Activated T-cell treated with anti-CD3 and anti-CD28 coated beads, Interleukin-2, amount 50 U/mL, for 24 hours (primary cell): ENCODE measurements around the gene LACTBL1.
A peak's percentile ranks its signal among the peaks of the same experiment; 100 is the strongest.
"Not testable (repeated sequence)": the region's sequence is repeated elsewhere in the genome, so short reads cannot be mapped to it uniquely, and the experiment has no call there.

ENCODE experiments used
- DNase-seq: peaks from one replicate; pipeline ENCODE4 v3.0.0-alpha.2; 2020
- H3K27ac Mint-ChIP-seq: 2 replicates; pipeline ENCODE4 v1.8.0; 2020; ENCODE audit warnings: mild to moderate bottlenecking, mixed read lengths
- H3K27me3 Mint-ChIP-seq: 2 replicates; pipeline ENCODE4 v1.8.0; 2020; ENCODE audit warnings: mixed read lengths
- H3K36me3 Mint-ChIP-seq: 2 replicates; pipeline ENCODE4 v1.8.0; 2020; ENCODE audit warnings: low read depth, mixed read lengths
- H3K4me1 Mint-ChIP-seq: 2 replicates; pipeline ENCODE4 v1.8.0; 2020; ENCODE audit warnings: low read depth, mixed read lengths
- H3K4me3 Mint-ChIP-seq: 2 replicates; pipeline ENCODE4 v1.8.0; 2020; ENCODE audit warnings: mild to moderate bottlenecking, moderate library complexity, mixed read lengths
- H3K9me3 Mint-ChIP-seq: 2 replicates; pipeline ENCODE4 v1.8.0; 2020; ENCODE audit warnings: mixed read lengths

LACTBL1 gene, protein sequence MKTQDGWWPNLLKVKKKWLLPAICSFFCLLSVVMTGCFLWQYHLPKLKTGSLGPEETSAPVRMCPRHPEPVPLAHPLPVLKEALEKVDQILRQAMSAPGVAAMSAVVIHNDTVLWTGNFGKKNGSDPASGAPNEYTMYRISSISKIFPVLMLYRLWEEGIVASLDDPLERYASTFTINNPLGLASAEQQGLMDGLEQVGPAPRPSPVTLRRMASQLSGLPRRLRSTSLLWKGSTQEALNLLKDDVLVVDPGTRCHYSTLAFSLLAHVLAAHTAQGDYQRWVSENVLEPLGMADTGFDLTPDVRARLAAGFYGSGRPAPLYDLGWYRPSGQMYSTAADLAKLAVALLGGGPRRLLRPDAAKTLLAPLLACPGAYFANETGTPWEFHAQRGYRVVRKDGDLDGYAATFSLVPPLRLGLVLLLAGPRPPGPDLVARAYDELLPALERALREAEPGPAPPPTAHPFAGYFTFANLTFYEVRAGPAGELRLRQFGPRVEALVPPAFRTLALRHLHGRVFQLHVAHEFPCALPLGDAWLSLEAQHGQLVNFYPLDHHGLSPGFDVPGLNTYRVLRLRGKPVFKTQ

GRCh38 chr1:22972760-22973159 lies at the start of gene LACTBL1:
TSS of gene LACTBL1 (minus strand) at chr1:22972866. CDS start at chr1:22972316, 550 bp downstream.
- DNase-seq, result no peak
- Mint-ChIP-seq H3K36me3 (no peaks in the 10 kb centered on the region), H3K4me1 (no peaks in the 10 kb centered on the region), H3K9me3 (no peaks in the 10 kb centered on the region), H3K27me3 (peaks cover 76% of the 10 kb centered on the region), H3K27ac (no peak within 1 kb of the TSS), H3K4me3 (no peak within 1 kb of the TSS)

GRCh38 chr1:23021834-23022233 lies 49.2 kb upstream of the LACTBL1 start:
- H3K9me3 Mint-ChIP-seq, result peaks cover 6% of the 10 kb centered on the region
- peaks cover 63% of the 10 kb centered on the region for H3K4me1 Mint-ChIP-seq
- peak overlapping the region; percentile 91 for H3K4me3 Mint-ChIP-seq
- no peak overlapping the region for H3K27ac Mint-ChIP-seq
- no peaks in the 10 kb centered on the region for H3K27me3 Mint-ChIP-seq
- H3K36me3 Mint-ChIP-seq, result peaks cover 34% of the 10 kb centered on the region
- no peak for DNase-seq

- H3K4me1 Mint-ChIP-seq, result peaks cover 54% of the 10 kb centered on the region
- no peaks in the 10 kb centered on the region for H3K27me3 Mint-ChIP-seq
- peak overlapping the region; percentile 71 for H3K27ac Mint-ChIP-seq
- H3K36me3 Mint-ChIP-seq, result peaks cover 34% of the 10 kb centered on the region
- H3K4me3 Mint-ChIP-seq, result peak overlapping the region; percentile 91
- peaks cover 6% of the 10 kb centered on the region for H3K9me3 Mint-ChIP-seq
- no peak for DNase-seq
Observed at GRCh38 chr1:23020706-23021405, 48.2 kb upstream of the LACTBL1 start.

DNA sequence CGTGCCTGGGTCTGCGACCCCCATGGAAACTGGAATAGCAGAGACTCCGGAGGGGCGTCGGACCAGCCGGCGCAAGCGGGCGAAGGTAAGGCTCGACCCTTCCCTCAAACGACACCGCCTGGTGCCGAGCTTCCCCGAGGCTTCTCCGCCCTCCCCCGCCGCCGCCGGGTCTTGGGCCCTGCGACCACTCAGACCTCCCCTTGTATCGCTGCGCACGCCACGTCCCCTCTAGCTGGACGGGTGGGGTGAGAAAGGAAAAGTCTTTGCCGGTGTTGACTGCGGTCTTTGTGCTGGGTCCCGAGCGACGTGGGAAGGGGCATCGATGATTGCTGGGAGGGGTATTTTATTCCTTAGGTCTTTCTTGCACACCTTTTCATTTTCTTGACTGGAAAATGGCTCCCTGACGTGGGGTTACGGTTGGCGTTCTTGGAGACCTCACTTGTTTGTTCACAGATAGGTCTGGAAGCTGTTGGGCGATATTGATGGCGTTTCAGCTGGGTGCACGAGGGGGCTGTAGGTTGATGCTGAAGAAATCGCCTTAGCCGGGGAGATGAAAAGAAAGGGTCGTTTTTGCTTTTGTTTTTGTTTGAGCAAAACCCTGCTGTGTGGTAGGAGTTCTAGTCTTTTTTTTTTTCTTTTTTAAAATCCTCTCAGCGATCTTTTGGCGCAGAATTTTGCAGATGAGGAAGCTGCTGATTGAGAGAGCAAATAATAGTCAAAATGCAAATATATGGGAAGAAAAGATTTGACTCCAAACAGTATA lies 47.4 kb upstream of the LACTBL1 start:
- Mint-ChIP-seq H3K36me3 (peaks cover 34% of the 10 kb centered on the region), H3K27me3 (no peaks in the 10 kb centered on the region), H3K4me3 (peak overlapping the region; percentile 91), H3K9me3 (peaks cover 6% of the 10 kb centered on the region), H3K4me1 (peaks cover 51% of the 10 kb centered on the region), H3K27ac (peak overlapping the region; percentile 71)
- no peak for DNase-seq

DNA sequence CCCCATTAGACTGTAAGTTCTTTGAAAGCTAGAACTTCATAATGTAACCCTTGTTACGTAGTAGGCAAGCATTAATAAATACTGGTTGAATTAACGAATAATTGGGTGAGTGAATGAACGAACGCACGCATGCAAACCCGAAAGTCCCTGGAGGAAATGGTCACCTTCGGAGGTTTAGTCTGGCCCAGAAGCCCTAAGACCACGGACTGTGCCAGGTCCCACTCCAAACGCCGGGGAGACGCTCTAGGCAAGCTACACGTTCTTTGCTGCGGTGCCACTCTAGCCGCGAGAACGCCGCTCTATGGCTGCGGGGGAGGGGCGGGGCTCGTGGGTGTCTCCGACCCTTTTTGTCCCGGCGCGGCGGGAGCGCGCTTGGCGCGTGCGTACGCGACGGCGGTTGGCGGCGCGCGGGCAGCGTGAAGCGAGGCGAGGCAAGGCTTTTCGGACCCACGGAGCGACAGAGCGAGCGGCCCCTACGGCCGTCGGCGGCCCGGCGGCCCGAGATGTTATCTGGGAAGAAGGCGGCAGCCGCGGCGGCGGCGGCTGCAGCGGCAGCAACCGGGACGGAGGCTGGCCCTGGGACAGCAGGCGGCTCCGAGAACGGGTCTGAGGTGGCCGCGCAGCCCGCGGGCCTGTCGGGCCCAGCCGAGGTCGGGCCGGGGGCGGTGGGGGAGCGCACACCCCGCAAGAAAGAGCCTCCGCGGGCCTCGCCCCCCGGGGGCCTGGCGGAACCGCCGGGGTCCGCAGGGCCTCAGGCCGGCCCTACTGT lies 46.6 kb upstream of the LACTBL1 start, which contains the start of gene KDM1A:
TSS of gene KDM1A (plus strand) at position 375 of the 769 bp plus-strand sequence. CDS start at position 504, 129 bp downstream.
- H3K9me3 Mint-ChIP-seq, result peaks cover 6% of the 10 kb centered on the region
- H3K4me1 Mint-ChIP-seq, result peaks cover 45% of the 10 kb centered on the region
- H3K4me3 Mint-ChIP-seq, result peak within 1 kb of the TSS; percentile 94
- H3K27ac Mint-ChIP-seq, result peak within 1 kb of the TSS; percentile 90
- no peaks in the 10 kb centered on the region for H3K27me3 Mint-ChIP-seq
- DNase-seq, result peak; percentile 96
- H3K36me3 Mint-ChIP-seq, result peaks cover 34% of the 10 kb centered on the region

DNA sequence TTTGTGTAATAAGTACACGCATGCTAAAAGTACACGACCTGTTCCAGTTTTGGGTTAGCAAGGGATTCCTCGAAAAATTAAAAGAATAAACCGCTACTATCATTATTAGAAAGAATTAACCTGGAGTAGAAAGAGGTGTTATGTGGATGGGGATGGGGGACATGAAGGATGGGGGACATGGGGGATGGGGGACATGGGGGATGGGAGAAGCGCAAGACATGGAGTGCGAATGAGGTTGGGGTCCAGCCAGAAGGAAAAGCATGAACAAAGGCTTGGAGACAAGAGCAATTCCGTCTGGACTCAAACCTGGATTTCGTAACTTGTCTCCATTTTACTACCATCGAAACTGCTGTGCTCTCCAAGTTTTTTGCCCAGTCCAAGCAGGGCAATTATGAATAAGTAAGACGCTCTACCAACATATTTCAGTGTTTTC lies 46.0 kb upstream of the LACTBL1 start:
- peak overlapping the region; percentile 90 for H3K27ac Mint-ChIP-seq
- no peak for DNase-seq
- peaks cover 6% of the 10 kb centered on the region for H3K9me3 Mint-ChIP-seq
- H3K27me3 Mint-ChIP-seq, result no peaks in the 10 kb centered on the region
- H3K36me3 Mint-ChIP-seq, result peaks cover 32% of the 10 kb centered on the region
- H3K4me1 Mint-ChIP-seq, result peaks cover 41% of the 10 kb centered on the region
- H3K4me3 Mint-ChIP-seq, result peak overlapping the region; percentile 94

GRCh38 chr1:23013657-23014056 lies 41.0 kb upstream of the LACTBL1 start:
- peaks cover 6% of the 10 kb centered on the region for H3K4me1 Mint-ChIP-seq
- DNase-seq, result no peak
- H3K27ac Mint-ChIP-seq, result no peak overlapping the region
- no peaks in the 10 kb centered on the region for H3K9me3 Mint-ChIP-seq
- no peak overlapping the region for H3K4me3 Mint-ChIP-seq
- H3K27me3 Mint-ChIP-seq, result no peaks in the 10 kb centered on the region
- no peaks in the 10 kb centered on the region for H3K36me3 Mint-ChIP-seq

GRCh38 chr1:23010025-23010424 lies 37.4 kb upstream of the LACTBL1 start:
- not testable (repeated sequence) for H3K9me3 Mint-ChIP-seq, H3K4me3 Mint-ChIP-seq, H3K36me3 Mint-ChIP-seq, DNase-seq, H3K4me1 Mint-ChIP-seq, H3K27ac Mint-ChIP-seq
- peaks cover 12% of the 10 kb centered on the region for H3K27me3 Mint-ChIP-seq

- Mint-ChIP-seq H3K27me3 (peaks cover 12% of the 10 kb centered on the region), H3K36me3 (no peaks in the 10 kb centered on the region), H3K27ac (no peak overlapping the region), H3K9me3 (no peaks in the 10 kb centered on the region), H3K4me1 (no peaks in the 10 kb centered on the region), H3K4me3 (no peak overlapping the region)
- DNase-seq, result no peak
Observed at GRCh38 chr1:23008901-23009300, 36.2 kb upstream of the LACTBL1 start.

- peaks cover 12% of the 10 kb centered on the region for H3K27me3 Mint-ChIP-seq
- no peak overlapping the region for H3K4me3 Mint-ChIP-seq
- H3K4me1 Mint-ChIP-seq, result no peaks in the 10 kb centered on the region
- DNase-seq, result no peak
- no peaks in the 10 kb centered on the region for H3K9me3 Mint-ChIP-seq
- no peaks in the 10 kb centered on the region for H3K36me3 Mint-ChIP-seq
- no peak overlapping the region for H3K27ac Mint-ChIP-seq
Observed at GRCh38 chr1:23007106-23007505, 34.4 kb upstream of the LACTBL1 start.

DNA sequence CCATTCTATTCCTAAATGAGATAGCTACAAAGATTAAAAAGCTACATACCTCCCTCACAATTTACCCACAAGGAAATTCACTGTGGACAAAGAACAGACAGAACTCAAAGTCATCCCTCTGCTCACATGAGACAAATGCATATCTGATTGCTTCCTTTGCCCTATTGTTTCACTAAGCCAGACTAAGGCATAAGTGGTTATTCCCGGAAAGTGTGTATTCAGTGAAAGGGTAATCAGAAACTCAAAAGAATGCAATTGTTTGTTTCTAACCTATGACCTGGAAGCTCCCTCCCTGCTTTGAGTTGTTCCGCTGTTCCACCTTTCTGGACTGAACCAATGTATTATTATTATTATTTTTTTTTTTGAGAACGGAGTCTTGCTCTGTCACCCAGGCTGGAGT lies 32.1 kb upstream of the LACTBL1 start:
- H3K27ac Mint-ChIP-seq, H3K4me3 Mint-ChIP-seq, H3K9me3 Mint-ChIP-seq, H3K4me1 Mint-ChIP-seq, H3K36me3 Mint-ChIP-seq, DNase-seq: not testable (repeated sequence)
- H3K27me3 Mint-ChIP-seq, result peaks cover 12% of the 10 kb centered on the region

- Mint-ChIP-seq H3K9me3 (no peaks in the 10 kb centered on the region), H3K27me3 (peaks cover 12% of the 10 kb centered on the region), H3K36me3 (no peaks in the 10 kb centered on the region), H3K4me1 (no peaks in the 10 kb centered on the region), H3K4me3 (no peak overlapping the region), H3K27ac (no peak overlapping the region)
- DNase-seq, result no peak
Observed at GRCh38 chr1:23004112-23004511, 31.4 kb upstream of the LACTBL1 start.

GRCh38 chr1:23002218-23002617 lies 29.6 kb upstream of the LACTBL1 start:
- not testable (repeated sequence) for H3K4me3 Mint-ChIP-seq, H3K36me3 Mint-ChIP-seq, DNase-seq, H3K9me3 Mint-ChIP-seq, H3K27me3 Mint-ChIP-seq, H3K27ac Mint-ChIP-seq, H3K4me1 Mint-ChIP-seq

- not testable (repeated sequence) for H3K36me3 Mint-ChIP-seq, H3K27ac Mint-ChIP-seq, H3K27me3 Mint-ChIP-seq, DNase-seq, H3K9me3 Mint-ChIP-seq, H3K4me1 Mint-ChIP-seq, H3K4me3 Mint-ChIP-seq
Observed at GRCh38 chr1:23000133-23000532, 27.5 kb upstream of the LACTBL1 start.
